NCI-H1105 (cell line): ENCODE data around the gene MYB.
A peak's percentile ranks its signal among the peaks of the same experiment; 100 is the strongest.
"Not testable (repeated sequence)": the region's sequence is repeated elsewhere in the genome, so short reads cannot be mapped to it uniquely, and the experiment has no call there.

Experiments
- DNase-seq: peaks from one replicate; lab custom pipeline; 2025; lab: John Stamatoyannopoulos, UW

Gene MYB

GRCh38 chr6:135180542-135181332, at the start of gene MYB:
Gene MYB (plus strand): TSS chr6:135181308. CDS start chr6:135181514, 206 bp downstream.
- peak; percentile 78 for DNase-seq

GRCh38 chr6:135132776-135133175, 48.3 kb upstream of the MYB start:
- DNase-seq: no peak

GRCh38 chr6:135135835-135136234, 45.3 kb upstream of the MYB start:
- no peak for DNase-seq

- DNase-seq: no peak
Observed at GRCh38 chr6:135137826-135138225, 43.3 kb upstream of the MYB start.

GRCh38 chr6:135141182-135141581, 39.9 kb upstream of the MYB start:
- no peak for DNase-seq

- DNase-seq: no peak
Observed at GRCh38 chr6:135141728-135142127, 39.4 kb upstream of the MYB start.

GRCh38 chr6:135142232-135142631, 38.9 kb upstream of the MYB start:
- not testable (repeated sequence) for DNase-seq

GRCh38 chr6:135144673-135145062, 36.4 kb upstream of the MYB start:
- no peak for DNase-seq

- DNase-seq: peak; percentile 10
Observed at GRCh38 chr6:135145063-135145800, 35.9 kb upstream of the MYB start.

GRCh38 chr6:135146162-135146934, 34.8 kb upstream of the MYB start:
- DNase-seq: no peak

- no peak for DNase-seq
Observed at GRCh38 chr6:135147637-135148592, 33.2 kb upstream of the MYB start.

- no peak for DNase-seq
Observed at GRCh38 chr6:135148889-135149288, 32.2 kb upstream of the MYB start.

GRCh38 chr6:135149376-135149775, 31.7 kb upstream of the MYB start:
- no peak for DNase-seq

- DNase-seq: not testable (repeated sequence)
Observed at GRCh38 chr6:135150481-135150880, 30.6 kb upstream of the MYB start.

- DNase-seq: not testable (repeated sequence)
Observed at GRCh38 chr6:135154125-135154524, 27.0 kb upstream of the MYB start.

GRCh38 chr6:135158397-135158796, 22.7 kb upstream of the MYB start:
- DNase-seq: no peak

- DNase-seq: no peak
Observed at GRCh38 chr6:135159531-135159930, 21.6 kb upstream of the MYB start.

GRCh38 chr6:135161411-135162395, 19.4 kb upstream of the MYB start:
- DNase-seq: no peak

GRCh38 chr6:135162678-135163439, 18.2 kb upstream of the MYB start:
- peak; percentile 27 for DNase-seq

GRCh38 chr6:135163440-135163738, 17.7 kb upstream of the MYB start:
- no peak for DNase-seq
